Upper lobe of right lung (tissue), 1 donor: ENCODE results near the gene UGT3A1. TPM values are rescaled to one million over a fixed set of nuclear protein-coding genes. Genes with fewer than 3 reads are reported as not detected.

ENCODE experiments used
- ATAC-seq: fragments of 200-7000 bp; cut with Tn5 transposase; one replicate; pipeline ENCODE4 v1.9.1; 2020; ENCODE audit warnings: mild to moderate bottlenecking, moderate library complexity
- DNase-seq: peaks from one replicate; pipeline ENCODE4 v3.0.0-alpha.2; 2020
- H3K27ac ChIP-seq: fragments of 200-600 bp; one replicate; pipeline ENCODE4 v1.8.0; 2022
- H3K27me3 ChIP-seq: fragments of 200-600 bp; one replicate; pipeline ENCODE4 v1.8.0; 2022; ENCODE audit warnings: mild to moderate bottlenecking
- H3K36me3 ChIP-seq: fragments of 200-600 bp; one replicate; pipeline ENCODE4 v1.8.0; 2022
- H3K4me1 ChIP-seq: fragments of 200-600 bp; one replicate; pipeline ENCODE4 v1.8.0; 2022
- H3K4me3 ChIP-seq: fragments of 200-600 bp; one replicate; pipeline ENCODE4 v1.8.0; 2022; ENCODE audit warnings: mild to moderate bottlenecking
- H3K9me3 ChIP-seq: fragments of 200-600 bp; one replicate; pipeline ENCODE4 v1.8.0; 2022
- intact Hi-C: fragments of 100-400 bp; cut with DNase I; formaldehyde crosslinking; loops from one replicate; pipeline ENCODE4 v1.11.0; 2022
- total RNA-seq: library from RNA; stranded (reverse); fragmentation: NEBNext Ultra II Directional; extraction: Animal tissue kit (Norgen Biotek cat#: 25700); gene quantifications from one replicate; pipeline ENCODE4 v1.2.1, GENCODE V29; 2021
- TF ChIP-seq, protein P1 (sequence below): fragments of 200-600 bp; IDR thresholded peaks from one replicate; pipeline ENCODE4 v1.8.0; 2022; ENCODE audit warnings: antibody characterized with exemption
- donor health status: DM: no; HTN: yes; CAD: no; lungs with severe emphysema.

The UGT3A1 gene
- total RNA-seq, 1 donor from 2014 or later, result not detected

- no peaks in the 10 kb centered on the region for H3K36me3 ChIP-seq
- DNase-seq (no peak), ATAC-seq (no peak)
- TF ChIP-seq, protein P1, sequence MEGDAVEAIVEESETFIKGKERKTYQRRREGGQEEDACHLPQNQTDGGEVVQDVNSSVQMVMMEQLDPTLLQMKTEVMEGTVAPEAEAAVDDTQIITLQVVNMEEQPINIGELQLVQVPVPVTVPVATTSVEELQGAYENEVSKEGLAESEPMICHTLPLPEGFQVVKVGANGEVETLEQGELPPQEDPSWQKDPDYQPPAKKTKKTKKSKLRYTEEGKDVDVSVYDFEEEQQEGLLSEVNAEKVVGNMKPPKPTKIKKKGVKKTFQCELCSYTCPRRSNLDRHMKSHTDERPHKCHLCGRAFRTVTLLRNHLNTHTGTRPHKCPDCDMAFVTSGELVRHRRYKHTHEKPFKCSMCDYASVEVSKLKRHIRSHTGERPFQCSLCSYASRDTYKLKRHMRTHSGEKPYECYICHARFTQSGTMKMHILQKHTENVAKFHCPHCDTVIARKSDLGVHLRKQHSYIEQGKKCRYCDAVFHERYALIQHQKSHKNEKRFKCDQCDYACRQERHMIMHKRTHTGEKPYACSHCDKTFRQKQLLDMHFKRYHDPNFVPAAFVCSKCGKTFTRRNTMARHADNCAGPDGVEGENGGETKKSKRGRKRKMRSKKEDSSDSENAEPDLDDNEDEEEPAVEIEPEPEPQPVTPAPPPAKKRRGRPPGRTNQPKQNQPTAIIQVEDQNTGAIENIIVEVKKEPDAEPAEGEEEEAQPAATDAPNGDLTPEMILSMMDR, result no peak
- no peak overlapping the region for H3K27ac ChIP-seq
- peaks cover 7% of the 10 kb centered on the region for H3K4me1 ChIP-seq
- H3K27me3 ChIP-seq, result no peaks in the 10 kb centered on the region
- no peaks in the 10 kb centered on the region for H3K9me3 ChIP-seq
- H3K4me3 ChIP-seq, result no peak overlapping the region
- intact Hi-C loops, result loop anchor here (10.0 kb wide), 3 partner anchors 146 to 836 kb away; partner anchors contain the start of gene SPEF2
Observed at GRCh38 chr5:35920890-35921289, 70.3 kb downstream of the UGT3A1 start.

GRCh38 chr5:35919191-35919590 lies 72.0 kb downstream of the UGT3A1 start:
- no peaks in the 10 kb centered on the region for H3K27me3 ChIP-seq
- no peaks in the 10 kb centered on the region for H3K36me3 ChIP-seq
- no peaks in the 10 kb centered on the region for H3K4me1 ChIP-seq
- ATAC-seq (no peak), DNase-seq (no peak)
- intact Hi-C loops, result no loop called here
- TF ChIP-seq, protein P1, result no peak
- no peaks in the 10 kb centered on the region for H3K9me3 ChIP-seq
- no peak overlapping the region for H3K4me3 ChIP-seq
- no peak overlapping the region for H3K27ac ChIP-seq

GRCh38 chr5:35908814-35909213 lies 82.4 kb downstream of the UGT3A1 start:
- no peaks in the 10 kb centered on the region for H3K4me1 ChIP-seq
- H3K27me3 ChIP-seq, result no peaks in the 10 kb centered on the region
- H3K27ac ChIP-seq, result no peak overlapping the region
- no peaks in the 10 kb centered on the region for H3K9me3 ChIP-seq
- TF ChIP-seq, protein P1, result no peak
- DNase-seq, result no peak
- no peaks in the 10 kb centered on the region for H3K36me3 ChIP-seq
- H3K4me3 ChIP-seq, result no peak overlapping the region
- intact Hi-C loops, result no loop called here
- no peak for ATAC-seq

DNA sequence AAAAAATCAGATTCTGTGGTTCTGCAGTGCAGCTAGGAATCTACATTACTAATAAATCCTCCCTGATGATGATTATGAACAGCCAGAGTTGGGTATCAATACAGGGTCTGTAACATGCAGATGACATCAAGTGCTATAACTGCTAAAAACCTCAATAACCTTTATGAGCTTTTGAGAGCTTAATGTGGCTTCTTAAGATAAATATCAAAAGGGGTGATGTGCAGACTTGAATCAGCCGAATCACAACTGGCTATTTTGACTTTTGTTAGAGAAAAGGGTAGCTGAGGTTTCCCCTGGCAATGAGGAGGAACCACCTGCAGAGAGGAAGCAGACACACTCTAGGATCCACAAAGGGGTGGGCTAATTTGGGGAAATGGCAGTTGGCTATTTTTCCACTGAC lies 83.0 kb downstream of the UGT3A1 start:
- intact Hi-C loops, result no loop called here
- ATAC-seq, result no peak

GRCh38 chr5:35904443-35905132 lies 86.6 kb downstream of the UGT3A1 start:
- no peaks in the 10 kb centered on the region for H3K36me3 ChIP-seq
- no peak overlapping the region for H3K27ac ChIP-seq
- ATAC-seq, result no peak
- H3K27me3 ChIP-seq, result no peaks in the 10 kb centered on the region
- no peak overlapping the region for H3K4me3 ChIP-seq
- DNase-seq, result no peak
- TF ChIP-seq, protein P1, result no peak
- intact Hi-C loops, result no loop called here
- H3K9me3 ChIP-seq, result no peaks in the 10 kb centered on the region
- H3K4me1 ChIP-seq, result no peaks in the 10 kb centered on the region

More for the DNA sequence above, 83.0 kb downstream of the UGT3A1 start:
- no peaks in the 10 kb centered on the region for H3K9me3 ChIP-seq
- H3K4me3 ChIP-seq, result no peak overlapping the region
- H3K36me3 ChIP-seq, result no peaks in the 10 kb centered on the region
- TF ChIP-seq, protein P1, result no peak
- no peak for DNase-seq
- no peaks in the 10 kb centered on the region for H3K27me3 ChIP-seq
- no peaks in the 10 kb centered on the region for H3K4me1 ChIP-seq
- H3K27ac ChIP-seq, result no peak overlapping the region
